Epithelial cell of esophagus (primary cell): Measurements from ENCODE around the gene EVA1A.

Experiments
- DNase-seq: peaks from one replicate; pipeline ENCODE4 v3.0.0; 2010; ENCODE audit warnings: low read depth
- H3K4me3 ChIP-seq: 2 replicates; pipeline ENCODE4 v1.5.1; 2011; ENCODE audit warnings: mild to moderate bottlenecking, low read length, control low read depth
- TF ChIP-seq, protein P1 (sequence below): IDR thresholded peaks from 2 replicates; pipeline ENCODE4 v1.5.1; 2011; ENCODE audit warnings: low read depth, mild to moderate bottlenecking, low read length, control low read depth, inconsistent platforms; ENCODE audit not compliant: insufficient read depth; ENCODE audit errors: missing control alignments

Gene EVA1A

DNA sequence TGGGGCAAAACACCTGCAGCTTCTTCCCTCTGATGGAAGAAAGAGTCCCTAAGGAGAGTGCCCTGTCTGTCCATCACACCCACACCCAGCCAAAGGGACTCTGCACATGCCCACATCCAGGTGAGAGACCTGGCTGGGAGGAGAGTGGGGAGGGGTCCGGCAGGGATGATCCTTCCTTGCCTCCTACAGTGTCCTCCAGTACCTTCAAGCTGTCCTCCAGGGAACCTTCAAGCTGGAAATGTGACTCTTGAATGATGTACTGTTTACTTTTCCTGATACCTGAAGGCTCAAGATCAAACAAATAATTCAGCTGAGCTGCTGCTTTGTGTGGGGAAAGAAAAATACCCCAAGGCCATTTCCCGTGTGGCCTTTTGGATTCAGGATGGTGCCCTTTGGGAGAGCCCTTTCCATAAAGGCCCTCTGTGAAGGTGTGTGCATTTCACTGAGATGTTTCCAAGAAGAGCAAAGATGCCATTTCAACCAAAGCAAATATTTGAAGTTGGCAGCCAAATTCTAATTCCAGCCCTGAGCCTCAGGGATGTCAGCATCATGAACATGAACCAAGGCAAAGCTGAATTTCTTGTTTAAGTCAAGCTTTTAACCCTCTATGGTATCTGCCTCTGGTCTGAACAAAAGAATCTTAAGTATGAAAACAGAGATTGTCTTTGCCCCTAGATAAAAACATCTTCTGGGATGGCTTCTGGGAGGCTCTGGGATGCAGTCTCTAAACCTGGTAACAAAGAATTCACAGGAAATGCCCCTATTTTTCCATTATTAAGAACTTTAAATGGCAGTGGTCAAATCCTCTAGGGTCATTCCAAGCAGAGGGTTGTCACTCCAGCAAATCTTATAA is 11.1 kb downstream of the EVA1A start:
- TF ChIP-seq, protein P1, sequence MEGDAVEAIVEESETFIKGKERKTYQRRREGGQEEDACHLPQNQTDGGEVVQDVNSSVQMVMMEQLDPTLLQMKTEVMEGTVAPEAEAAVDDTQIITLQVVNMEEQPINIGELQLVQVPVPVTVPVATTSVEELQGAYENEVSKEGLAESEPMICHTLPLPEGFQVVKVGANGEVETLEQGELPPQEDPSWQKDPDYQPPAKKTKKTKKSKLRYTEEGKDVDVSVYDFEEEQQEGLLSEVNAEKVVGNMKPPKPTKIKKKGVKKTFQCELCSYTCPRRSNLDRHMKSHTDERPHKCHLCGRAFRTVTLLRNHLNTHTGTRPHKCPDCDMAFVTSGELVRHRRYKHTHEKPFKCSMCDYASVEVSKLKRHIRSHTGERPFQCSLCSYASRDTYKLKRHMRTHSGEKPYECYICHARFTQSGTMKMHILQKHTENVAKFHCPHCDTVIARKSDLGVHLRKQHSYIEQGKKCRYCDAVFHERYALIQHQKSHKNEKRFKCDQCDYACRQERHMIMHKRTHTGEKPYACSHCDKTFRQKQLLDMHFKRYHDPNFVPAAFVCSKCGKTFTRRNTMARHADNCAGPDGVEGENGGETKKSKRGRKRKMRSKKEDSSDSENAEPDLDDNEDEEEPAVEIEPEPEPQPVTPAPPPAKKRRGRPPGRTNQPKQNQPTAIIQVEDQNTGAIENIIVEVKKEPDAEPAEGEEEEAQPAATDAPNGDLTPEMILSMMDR = no peak
- no peak overlapping the region for H3K4me3 ChIP-seq
- no peak for DNase-seq

- TF ChIP-seq, protein P1 = no peak
- DNase-seq = peak; percentile 14
- no peak overlapping the region for H3K4me3 ChIP-seq
These were observed 12.6 kb downstream of the EVA1A start for GRCh38 chr2:75548036-75548573.

DNA sequence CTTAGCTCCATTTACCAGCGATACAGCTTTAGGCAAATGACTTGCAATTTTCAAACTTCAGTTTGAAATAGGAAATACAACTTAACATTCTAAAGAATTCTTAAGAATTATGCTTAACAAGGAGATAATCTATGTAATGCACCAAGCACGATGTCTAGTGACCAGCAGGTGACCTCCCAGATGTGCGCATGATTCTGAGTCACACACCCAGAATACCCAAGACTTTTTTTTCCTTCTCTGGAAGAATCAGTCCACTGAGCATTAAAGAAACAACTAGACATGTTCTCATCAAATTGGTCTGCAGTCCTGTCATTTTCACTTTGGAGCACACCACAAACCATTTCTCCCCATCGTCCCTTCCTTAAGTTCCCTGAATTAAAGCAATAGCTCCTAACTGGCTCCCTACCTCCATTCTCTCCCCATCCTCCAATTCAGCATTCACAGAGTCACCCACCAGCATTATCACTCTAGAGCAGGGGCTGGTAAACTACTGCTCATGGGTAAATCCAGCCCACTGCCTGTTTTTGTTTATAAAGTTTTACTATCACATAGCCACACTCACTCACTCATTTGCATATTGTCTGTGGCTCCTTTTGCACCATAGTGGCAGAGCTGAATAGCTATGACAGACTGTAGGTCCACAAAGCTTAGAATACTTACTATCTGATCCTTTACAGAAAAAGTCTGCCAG is 13.2 kb downstream of the EVA1A start:
- DNase-seq = no peak
- no peak overlapping the region for H3K4me3 ChIP-seq
- TF ChIP-seq, protein P1 = no peak

DNA sequence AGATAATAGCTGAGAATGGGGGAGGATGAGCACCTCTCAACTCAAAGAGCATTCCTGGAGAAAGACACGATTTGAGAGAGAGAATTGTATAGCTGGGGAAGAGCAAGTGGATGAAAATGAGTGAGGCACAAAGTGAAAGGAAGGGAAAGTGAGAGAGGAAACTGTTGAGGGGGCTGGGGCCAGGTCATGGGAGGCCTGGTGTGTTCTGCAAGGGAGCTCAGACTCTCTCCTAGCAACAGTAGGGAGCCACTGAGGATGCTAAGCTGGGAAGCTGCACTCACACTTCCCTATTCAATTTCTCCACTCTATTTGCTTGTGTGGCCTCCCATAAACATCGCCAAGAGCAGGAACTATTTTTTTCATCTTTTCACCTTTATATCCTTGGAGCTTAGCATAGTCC is 14.8 kb downstream of the EVA1A start:
- no peak for DNase-seq
- H3K4me3 ChIP-seq = no peak overlapping the region
- TF ChIP-seq, protein P1 = no peak

DNA sequence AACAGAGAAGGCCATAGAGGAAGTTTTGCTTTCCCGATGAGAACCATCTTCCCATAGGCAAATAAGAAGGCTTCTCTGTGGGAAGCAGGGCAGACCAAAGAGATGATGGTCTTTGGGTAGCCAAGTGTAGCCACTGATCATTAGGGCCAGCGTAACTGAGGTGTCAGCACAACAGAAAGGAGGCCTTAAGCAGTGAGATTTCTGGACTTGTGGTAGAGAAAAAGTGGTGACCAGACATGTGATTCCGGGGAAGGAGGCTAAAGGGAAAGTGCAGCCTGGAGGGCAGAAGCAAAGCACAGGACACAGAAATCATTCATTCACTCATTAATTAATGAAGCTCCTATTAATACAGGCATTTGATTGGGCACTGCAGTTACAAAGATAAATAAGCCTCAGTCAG is 15.4 kb downstream of the EVA1A start:
- DNase-seq = no peak
- H3K4me3 ChIP-seq = no peak overlapping the region
- TF ChIP-seq, protein P1 = no peak

DNA sequence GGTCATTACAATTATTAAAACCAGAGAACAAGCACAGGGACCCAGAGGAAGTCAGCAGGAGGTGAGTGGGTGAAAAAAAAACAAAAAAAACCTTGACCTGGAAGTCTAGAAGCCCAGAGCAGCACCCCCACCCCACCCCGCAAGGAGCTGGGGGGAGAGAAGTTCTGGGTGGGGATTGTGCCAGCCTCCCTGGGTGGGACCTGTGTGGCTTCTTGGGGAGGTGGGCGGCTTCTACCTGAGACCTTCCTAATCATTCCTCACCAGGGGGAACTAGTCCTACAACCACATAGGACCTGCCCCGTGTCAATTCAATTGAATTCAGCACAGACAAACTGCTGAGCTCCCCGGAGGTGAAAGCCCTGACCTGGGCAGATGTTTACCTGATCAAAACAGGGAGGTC is 17.3 kb downstream of the EVA1A start:
- TF ChIP-seq, protein P1 = no peak
- H3K4me3 ChIP-seq = no peak overlapping the region
- no peak for DNase-seq
